Measurements from ENCODE around the gene CHD1.
A peak's percentile ranks its signal among the peaks of the same experiment; 100 is the strongest.

CHD1 gene

DNA sequence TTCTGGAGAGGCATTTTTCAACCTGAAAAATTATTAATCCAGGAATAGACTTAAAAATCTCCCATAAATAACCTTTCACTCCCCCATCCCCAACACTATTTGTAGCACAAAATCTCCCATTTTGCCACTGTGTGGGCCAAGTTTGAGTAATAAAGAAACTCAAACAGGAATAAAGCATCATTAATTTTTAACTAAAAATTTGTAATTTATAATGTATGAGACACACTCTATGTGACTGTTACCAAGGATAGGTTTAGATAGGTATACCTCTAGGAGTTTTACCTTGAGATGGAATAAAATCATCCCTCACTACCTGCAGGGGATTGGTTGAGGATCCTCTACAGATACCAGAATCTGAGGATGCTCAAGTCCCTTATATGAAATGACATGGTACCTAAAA is 30.1 kb downstream of the CHD1 start:
- DNase-seq = no peak

DNA sequence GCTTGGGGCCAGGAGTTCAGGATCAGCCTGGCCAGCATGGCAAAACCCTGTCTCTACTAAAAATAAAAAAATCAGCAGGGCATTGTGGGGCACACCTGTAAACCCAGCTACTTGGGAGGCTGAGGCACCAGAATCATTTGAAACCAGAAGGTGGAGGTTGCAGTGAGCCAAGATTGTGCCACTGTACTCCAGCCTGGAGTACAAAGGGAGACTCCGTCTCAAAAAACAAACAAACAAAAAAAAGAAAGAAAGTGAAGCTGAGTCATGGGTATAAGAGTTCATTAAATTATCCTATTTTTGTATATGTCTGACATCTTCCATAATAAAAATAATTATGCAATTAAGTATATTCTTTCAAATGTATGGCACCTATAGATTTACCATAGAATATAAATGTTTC is 37.2 kb downstream of the CHD1 start:
- DNase-seq = no peak

DNA sequence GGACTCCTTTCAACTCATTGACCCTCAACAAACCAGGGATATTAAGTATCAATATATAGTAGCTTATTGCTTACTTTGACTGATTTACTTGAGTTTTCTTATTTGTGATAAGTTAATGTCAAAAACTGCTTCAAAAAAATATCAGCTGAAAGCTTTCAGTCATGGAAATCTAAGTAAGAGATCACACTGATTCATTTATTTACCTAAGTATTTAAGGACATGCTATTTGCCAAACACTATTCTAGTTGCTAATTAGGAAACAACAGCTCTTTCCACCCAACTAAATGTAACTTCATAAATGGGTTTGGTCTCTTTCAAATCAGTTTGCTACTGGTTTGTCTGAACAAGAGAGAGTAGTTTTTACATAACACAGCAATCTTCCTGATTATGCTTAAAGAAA is 48.2 kb downstream of the CHD1 start:
- DNase-seq = no peak

DNA sequence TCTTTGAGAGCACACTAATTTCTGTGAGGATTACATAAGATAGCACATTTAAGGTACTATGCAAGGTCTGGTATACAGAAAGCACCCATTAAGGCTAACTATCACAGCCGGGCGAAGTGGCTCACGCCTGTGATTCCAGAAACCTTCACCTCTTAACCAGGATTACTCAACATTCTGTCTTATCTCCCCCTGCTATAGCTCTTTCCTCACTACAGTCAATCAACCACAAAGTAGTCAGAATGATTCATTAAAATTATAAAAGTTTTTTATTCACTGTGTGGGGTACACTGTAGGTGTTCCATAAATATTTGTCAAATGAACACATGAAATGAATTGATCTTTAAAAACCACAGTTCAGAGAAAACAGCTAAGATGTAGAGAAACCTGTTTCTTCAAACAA is 48.7 kb downstream of the CHD1 start:
- no peak for DNase-seq

DNA sequence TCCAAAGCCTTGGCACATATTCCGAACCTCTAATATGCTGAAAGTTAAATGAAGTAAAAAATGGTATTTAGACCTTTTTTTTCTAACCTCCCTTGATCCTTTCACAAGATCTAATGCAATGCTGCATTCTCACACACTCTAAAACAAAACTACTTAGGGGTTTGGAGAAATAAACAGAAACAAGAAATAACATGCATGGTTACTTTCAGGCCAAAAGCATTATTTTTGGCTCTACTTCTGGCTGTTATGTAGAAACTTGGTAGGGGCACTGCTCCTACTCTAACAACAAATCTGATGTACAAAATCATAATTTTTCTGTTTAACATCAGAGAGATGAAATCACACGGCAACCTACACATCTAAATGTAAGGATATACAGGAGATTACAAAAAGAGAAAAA is 51.2 kb downstream of the CHD1 start:
- no peak for DNase-seq

DNA sequence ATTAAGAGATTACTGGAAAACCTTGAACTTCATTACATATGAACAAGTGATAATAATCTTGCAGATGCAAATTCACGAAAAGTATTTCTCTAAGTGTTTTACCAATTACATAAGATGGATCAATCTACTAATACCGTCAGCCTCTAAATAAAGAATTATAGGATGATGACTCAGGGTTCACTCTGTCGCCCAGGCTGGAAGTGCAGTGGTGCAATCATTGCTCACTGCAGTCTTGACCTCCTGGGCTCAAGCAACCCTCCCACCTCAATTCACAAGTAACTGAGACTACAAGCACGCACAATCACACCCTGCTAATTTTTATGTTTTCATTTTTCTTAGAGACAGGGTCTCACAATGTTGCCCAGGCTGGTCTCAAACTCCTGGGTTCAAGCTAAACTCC is 56.1 kb downstream of the CHD1 start:
- DNase-seq = no peak

DNA sequence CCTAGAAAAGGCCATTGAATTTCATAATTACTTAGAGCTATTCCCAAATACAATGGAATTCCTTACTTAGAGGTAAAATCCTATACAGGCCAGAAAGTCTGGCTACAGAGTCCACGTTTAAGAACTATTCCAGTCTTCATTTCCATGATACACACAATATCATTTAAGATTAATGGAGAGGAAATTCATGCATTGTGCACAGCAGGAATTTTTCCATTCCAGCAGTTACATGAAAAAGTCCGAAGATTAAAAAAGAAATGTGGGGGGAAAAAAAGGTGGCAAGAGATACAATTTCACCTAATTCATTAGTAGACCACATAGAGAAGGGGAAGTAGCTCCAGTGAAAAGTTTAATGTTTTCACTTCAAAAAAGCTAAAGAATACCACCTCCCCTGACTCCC is 63.1 kb downstream of the CHD1 start:
- DNase-seq = no peak

DNA sequence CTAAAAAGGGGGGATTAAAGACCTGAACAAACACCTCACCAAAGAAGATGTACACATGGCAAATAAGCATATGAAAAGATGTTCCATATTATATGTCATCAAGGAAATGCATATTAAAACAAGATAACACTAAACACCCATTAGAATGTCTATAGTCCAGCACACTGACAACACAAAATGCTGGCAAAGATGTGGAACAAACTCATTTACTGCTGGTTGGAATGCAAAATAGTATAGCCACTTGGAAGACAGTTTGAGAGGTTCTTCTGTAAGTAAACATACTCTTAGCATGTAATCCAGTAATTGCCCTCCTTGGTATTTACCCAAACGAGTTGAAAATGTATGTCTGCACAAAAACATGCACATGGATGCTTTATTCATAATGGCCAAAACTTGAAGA is 81.8 kb downstream of the CHD1 start:
- no peak for DNase-seq

DNA sequence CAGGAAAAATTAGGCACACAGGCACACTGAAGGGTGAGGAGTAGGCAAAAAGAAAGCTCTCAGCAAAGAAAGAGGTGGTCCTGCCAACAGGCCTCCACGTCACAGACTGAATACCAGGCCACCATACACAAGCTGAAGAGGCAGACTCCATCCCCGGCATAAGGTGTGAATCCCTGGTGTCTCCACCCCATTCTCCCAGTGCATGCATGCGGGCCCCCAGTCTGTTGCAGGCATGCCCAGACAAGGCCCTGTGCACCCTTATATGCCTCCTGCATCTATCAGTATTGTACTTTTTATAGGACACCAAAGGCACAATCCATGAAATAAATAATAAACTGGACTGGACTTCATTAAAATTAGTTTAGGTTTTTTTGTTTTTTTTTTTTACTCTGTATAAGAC is 82.3 kb downstream of the CHD1 start:
- no peak for DNase-seq

DNA sequence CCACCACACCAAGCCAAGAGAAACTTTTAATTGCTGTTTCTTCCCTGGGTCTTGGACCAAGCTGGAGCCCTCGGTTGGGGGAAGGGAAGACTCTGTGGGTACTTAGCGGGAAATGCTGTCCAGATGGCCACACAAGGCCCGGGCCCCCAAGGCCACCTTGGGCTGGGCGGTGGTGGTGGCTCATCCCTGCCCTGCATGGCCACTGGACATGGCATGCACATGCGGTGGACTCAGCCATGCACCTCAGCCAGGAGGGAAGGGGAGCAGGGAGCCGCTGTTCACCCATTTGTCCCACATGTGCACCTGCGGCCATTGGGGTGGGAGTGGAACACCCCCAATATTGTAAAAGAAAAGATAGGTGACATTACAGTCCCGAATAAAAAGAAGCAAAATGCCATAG is 82.9 kb downstream of the CHD1 start:
- no peak for DNase-seq

DNA sequence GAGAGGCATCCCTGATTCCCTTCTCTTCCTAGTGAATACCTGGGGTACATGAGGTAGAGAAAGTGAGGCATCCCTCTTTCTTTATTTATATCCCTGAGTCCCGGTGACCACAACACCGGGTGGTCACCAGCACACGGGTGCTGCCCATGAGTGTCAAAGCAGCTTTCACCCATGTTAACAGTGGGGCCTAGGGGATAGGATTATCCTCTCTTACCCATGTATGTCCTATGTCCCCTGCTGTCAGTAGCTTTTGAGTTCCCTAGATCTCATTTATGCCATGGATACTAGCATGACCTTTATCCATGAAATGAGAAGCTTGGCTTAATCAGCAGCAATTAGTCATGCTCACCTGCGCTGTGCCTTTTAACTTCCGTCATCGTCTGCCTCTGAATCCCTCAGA is 83.9 kb downstream of the CHD1 start:
- no peak for DNase-seq

DNA sequence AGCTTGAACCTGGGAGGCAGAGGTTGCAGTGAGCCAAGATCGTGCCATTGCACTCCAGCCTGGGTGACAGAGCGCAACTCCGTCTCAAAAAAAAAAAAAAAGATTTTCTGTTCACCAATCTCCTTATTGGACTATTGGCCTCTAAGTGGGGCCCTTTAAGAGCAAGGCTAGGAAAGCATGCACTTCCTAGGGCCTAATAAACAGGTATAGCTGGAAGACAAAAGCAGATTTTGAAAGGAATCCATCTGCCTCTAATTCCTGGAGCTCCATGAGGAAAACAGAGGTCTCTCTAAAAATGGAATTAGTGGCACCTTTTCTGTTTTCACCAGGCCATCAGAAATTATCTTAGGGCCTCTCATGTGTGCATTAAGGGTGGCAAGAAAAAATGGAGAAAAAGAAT is 85.3 kb downstream of the CHD1 start:
- DNase-seq = no peak

DNA sequence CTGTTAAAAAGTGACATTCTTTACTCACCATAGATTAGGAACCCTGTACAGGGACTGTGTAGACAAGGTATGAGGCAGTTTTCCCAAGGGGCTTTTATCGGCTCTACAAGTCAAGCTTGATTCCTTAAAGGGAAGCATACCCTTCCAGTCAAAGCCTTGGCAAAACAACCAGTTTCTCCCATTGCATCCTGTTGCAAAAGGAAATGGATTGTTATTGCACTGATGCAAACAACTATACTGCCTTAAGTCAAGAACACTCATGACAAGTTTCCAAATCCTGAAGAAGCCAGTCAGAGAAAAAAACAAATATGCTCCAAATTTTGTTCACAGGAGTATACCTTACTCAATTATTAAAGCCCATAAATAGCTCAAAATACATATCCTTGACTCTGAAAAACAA is 87.9 kb downstream of the CHD1 start:
- no peak for DNase-seq

DNA sequence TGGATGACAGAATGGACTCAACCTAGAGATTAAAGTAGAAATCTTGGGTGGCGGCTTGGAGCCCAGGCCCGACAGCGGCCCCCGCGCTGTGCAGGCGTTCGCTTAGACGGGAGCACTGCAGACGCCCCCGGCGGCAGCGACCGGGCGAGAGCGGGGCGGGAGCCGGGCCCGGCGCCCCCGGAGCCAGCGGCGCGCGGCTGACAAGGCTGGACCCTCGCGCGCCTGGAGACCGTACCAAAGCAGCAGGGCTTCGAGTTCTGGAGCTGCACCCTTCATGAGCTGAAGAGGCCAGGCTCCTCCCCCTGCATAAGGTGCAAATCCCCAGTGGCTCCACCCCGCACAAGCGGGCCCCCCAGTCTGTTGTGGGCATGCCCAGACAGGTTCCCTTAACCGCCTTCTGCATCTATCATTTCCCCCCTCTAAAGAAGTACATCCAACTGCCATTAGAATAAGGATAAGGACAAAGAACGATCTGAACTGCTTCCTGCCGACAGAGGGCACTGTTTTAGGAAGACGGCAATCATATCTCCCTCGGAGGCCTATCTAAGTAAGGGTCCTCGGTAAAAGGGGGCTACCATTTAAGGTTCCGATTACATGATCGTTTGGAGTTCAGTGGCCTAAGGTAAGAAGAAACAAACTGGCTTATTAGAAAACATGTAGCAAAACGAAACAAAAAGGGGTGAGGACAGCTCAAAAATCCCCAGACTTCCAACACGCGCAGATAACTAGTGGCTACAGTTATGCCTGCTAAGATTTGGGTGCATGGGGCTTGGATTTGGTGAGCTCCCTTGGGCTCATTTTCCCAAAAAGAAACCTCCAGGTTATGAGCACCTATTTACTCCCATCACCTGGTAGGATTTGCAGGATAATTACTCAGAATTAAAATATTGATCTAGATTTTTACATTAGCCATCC is 89.1 kb downstream of the CHD1 start:
- DNase-seq = no peak

DNA sequence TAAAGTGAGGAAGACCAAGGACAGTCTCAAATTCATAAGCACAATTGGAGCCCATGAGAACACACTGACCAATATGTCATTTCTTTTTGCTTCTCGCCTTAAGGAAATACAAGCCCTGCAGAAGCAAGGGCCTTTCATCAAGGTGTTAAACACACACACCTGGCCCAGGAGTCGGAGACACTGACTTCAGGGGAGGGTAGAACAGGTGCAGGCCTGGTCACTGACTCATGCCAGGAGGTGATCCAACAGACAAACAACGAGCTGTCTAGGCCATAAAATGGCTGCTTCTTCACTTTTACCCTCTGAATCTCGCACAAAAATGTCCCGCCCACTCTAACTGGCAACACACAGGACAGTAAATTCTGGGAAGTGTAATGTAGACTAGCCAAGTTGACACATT is 92.6 kb downstream of the CHD1 start:
- DNase-seq = no peak

DNA sequence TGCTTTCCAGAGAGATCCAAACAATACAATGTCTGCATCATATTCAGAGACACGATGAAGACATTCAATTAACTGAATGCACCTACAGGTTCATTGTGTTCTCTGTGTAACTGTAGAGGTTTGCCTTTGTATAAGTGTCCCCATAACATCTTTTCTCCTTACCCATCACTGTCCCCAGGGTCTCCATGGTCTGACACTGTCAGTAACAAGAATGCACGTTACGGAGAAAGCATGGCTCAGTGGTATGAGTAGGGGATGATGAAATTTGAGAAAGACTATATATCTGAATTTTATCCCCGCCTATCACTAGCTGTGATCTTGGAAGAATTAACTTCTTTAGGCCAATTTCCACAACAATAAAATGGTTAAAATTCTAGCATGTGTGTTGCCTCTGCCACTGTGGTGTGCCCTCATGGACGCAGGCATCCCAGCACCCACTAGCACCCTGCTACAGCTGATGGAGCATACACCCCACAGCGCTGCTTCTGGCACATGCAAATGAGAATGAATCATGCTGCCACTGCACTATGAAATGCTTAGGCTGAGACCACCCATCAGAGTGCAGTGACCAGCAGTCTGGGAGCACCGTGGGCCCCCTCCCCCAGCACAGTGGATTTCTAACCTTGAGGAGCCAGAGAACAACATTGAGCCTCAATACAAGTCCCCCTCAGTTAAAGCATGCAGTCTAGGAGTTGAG is 101.1 kb downstream of the CHD1 start:
- DNase-seq = no peak

DNA sequence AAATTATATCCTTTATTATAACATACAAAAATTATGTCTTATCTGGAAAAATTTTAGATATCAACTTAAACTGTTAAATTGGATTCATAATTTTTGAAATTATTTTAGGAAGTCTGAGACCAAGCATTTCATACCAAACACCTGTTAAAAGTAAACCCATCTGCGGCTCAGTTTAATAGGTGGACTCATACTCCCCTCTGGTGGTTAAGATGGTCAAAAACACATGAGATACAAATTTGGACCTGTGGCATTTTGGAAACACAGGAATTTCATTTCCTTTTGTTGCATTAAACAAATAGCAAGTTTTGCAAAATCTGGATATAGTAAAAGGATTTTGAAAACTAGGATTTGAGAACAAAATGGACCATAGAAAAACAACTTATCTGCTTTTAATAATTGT is 101.6 kb downstream of the CHD1 start:
- peak; percentile 57 for DNase-seq

DNA sequence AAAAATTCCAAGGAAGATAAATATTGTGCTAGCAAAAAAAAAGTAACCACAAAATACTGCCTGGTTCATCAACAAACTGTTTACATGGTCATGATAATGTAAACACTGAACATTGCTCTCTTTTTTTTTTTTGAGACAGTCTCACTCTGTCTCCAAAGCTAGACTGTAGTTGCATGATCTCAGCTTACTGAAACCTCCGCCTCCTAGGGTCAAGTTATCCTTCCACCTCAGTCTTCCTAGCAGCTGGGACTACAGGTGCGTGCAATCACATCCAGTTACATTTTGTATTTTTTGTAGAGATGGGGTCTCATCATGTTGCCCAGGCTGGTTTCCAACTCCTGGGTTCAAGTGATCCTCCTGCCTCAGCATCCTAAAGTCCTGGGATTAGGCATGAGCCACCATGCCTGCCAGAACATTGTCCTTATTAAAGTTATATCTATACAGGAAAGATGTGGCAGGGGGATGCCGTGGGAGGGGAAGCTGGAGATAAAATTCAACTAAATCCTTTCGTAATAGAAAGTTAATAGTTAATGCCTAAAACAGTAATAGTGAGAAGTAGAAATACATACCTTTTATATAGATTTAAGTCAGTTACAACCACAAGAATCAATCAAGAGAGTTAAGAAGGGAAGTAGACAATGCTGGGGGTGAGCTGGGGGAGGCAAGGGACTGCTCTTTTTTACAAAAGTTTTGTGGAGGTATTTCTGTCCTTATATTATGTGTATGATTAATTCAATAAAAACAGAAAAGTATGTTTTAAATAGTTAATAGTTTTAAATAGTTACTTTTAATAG is 103.0 kb downstream of the CHD1 start:
- DNase-seq = no peak

DNA sequence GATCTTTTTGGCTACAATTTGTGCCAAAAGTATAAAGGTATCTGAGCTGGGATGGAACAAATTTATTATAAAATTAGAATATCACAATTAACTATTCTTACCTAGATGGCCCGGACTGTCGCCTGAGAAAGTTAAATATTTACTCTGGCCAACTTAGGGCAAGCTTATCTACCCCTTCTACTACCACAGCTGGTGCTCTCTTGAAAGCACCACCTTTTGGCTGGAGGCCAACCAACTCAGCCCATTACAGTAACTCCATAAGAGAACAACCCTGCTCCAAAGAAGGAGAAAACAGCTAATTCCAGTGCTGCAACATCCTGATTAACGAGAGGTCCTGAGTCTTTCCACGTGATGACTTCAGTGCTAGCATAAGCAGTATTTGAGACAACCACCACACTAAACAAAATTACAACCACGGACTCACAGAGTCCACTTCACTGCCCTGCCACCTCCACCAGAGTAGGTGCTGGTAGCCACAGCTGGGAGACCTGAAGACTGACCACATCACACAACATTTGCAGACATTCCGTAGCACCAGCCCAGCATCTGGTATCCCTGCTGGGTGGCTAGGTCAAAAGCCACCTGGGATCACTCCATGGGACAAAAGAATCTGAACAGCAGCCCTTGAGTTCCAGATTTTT is 112.1 kb downstream of the CHD1 start:
- no peak for DNase-seq

DNA sequence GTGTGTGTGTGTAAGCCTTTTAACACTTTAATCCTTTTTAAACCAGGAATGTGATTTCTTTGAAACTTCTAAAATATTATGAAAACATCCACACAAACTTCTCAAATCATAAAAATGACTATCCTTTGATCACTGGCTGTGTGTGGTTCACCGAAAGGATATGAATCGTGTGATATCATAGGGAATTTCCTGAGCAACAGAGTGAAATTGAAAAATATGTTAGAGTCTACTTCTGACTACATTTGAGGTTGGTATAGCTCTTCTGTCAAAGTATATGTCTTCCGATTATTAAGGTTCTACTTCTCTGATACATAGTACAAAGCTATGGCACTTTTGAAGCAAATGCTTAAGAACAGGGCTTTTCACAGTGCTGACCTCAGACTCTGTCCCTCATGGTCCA is 115.1 kb downstream of the CHD1 start:
- no peak for DNase-seq

DNA sequence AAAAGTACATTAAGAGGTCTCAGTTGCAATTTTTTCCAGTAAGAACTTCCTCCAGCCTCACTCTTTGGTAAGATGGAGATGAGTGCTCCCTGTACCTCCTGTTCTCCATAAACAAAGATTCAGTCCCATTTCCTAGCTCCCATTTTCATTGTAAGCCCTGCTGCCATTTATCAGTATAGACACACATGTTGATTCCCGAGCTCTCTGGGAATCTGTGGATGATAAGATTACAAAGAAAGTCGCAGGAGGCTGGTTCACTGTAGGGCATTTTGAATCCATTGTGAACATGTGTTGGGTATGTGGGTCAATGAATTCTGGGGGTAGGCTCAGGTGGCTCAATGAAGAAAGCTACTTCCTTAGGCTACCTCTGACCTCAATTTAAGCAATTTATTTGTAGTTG is 118.6 kb downstream of the CHD1 start:
- DNase-seq = no peak

DNA sequence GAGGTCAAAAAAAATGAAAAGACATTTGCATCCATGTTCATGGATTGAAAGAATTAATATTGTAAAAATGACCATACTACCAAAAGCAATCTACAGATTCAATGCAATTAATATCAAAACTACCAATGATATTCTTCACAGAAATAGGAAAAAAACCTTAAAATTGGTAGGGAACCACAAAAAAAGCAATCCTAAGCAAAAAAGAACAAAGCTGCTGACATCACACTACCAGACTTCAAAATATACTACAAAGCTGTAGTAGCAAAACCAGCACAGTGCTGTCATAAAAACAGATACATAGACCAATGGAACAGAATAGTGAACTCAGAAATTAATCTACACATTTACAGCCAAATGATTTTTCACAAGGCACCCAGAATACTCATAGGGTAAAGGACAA is 121.0 kb downstream of the CHD1 start:
- no peak for DNase-seq

DNA sequence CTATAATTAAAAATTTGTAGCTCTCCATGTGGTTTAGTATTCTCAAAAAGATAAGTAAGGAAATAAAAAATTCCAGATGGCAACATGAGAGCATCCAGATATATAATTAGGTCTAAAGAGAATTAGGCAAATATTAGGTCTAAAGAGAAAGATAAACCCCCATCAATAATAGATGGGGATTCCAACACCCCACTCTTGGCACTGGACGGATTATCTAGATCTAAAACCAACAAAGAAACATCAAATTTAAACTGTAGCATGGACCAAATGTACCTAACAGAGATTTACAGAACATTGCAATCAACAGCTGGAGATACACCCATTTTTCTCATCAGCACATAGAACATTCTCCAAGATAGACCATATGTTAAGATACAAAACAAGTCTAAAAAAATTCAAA is 123.7 kb downstream of the CHD1 start:
- no peak for DNase-seq
